CD4-positive, alpha-beta T cell treated with Interleukin-15 for 1 hour (primary cell): ENCODE measurements around the gene RABEPK.

ENCODE experiments used
- DNase-seq: peaks from one replicate; pipeline ENCODE4 v3.0.0-alpha.2; 2020

The RABEPK gene

GRCh38 chr9:125254231-125254630 is 53.9 kb downstream of the RABEPK start:
- no peak for DNase-seq

DNA sequence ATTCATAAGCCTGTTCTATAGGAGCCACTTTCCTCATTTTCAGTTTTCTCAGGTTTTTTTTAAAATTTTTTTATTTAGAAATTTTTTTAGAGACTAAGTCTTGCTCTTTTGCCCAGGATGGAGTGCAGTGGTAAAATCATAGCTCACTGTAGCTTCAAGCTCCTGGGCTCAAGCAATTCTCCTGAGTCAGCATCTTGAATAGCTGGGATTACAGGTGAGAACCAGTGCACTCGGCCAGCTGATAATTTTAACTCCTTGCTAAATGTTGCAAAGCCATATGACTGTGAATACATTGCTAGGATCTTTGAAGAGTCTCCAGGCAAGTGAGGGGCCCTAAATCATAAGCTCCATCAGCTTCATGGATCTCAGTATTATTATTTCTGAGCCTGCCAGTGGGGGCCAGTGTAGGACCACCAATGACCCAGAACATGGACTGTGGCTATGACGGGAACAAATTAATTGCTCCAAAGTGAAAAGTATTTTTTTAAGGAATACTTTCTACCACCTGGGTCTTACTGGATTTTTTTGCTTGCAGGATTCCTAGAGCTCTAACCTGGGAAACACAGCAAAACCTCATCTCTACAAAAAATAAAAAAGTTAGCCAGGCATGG is 55.5 kb downstream of the RABEPK start:
- DNase-seq: no peak

DNA sequence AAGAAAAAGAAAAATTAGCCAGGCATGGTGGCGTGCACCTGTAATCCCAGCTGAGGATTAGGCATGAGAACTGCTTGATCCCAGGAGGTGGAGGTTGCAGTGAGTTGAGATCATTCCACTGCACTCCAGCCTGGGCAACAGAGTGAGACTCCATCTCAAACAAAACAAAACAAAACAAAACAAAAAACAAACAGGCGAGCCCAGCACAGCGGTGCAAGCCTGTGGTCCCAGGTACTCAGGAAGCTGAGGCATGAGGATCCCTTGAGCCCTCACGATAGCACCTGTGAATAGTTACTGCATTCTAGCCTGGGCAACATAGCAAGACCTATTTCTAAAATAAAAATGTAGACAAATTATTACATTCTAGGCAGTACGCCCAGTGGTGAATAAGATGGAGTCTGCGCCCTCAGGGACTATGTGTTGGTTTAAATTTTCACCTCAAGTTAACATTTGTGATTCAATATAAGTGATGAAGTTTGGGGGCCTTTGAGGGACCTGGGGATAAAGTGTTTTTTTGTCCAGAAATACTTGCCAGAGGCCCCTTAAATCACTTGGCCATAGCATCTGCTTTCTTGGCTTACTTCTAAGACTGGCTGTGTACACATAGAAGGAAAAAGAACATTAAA is 57.9 kb downstream of the RABEPK start:
- no peak for DNase-seq

- no peak for DNase-seq
These were observed 58.6 kb downstream of the RABEPK start for GRCh38 chr9:125258832-125259534.

- DNase-seq: no peak
These were observed 60.2 kb downstream of the RABEPK start for GRCh38 chr9:125260561-125260960.

GRCh38 chr9:125261501-125262293 is 61.4 kb downstream of the RABEPK start, which contains the start of gene GAPVD1:
Gene GAPVD1 (plus strand): TSS chr9:125261826. CDS start chr9:125298922, 37,096 bp downstream.
- peak; percentile 93 for DNase-seq

DNA sequence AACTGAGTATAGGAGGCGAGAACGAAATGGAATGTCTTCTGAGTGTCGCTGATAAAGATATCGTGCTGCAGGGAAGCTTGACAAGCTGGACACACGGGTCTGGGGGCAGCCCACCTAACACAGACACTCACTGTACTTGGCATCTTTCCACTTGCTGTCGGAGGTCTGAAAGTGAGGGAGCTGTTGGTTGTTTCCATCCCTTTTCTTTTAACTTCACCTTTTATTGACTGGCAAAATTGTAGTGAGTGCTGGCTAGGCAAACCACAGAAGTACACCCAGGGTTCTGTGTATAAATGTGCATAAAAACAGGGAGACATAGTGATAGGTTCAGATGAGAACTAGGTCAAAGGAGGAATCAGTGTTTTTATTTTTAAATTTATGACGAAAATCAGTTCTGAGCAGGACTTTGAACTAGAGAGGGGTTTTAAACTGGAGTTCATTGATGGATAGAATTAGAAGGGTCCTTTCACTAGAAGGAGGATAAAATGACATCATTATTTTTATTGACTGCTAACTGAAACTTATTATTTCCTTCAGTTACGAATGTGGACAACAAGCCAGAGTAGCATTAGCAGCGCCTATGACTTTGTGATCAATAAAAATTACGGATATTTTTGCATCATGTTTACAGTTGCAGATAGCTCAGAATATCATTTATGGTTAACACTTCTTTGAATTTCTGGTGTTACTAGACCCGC is 62.1 kb downstream of the RABEPK start:
- DNase-seq: peak; percentile 17

DNA sequence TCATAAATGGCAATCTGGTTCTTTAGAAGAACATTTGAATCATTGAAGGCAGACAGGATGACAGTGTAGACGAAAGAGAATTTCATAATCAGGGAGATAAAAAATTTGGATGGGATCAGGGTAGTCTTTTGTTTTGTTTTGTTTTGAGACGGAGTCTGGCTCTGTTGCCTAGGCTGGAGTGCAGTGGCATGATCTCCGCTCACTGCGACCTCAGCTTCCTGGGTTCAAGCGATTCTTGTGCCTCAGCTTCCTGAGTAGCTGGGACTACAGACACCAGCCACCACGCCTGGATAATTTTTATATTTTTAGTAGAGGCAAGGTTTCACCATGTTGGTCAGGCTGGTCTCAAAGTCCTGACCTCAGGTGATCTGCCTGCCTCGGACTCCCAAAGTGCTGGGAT is 63.7 kb downstream of the RABEPK start:
- peak; percentile 40 for DNase-seq

DNA sequence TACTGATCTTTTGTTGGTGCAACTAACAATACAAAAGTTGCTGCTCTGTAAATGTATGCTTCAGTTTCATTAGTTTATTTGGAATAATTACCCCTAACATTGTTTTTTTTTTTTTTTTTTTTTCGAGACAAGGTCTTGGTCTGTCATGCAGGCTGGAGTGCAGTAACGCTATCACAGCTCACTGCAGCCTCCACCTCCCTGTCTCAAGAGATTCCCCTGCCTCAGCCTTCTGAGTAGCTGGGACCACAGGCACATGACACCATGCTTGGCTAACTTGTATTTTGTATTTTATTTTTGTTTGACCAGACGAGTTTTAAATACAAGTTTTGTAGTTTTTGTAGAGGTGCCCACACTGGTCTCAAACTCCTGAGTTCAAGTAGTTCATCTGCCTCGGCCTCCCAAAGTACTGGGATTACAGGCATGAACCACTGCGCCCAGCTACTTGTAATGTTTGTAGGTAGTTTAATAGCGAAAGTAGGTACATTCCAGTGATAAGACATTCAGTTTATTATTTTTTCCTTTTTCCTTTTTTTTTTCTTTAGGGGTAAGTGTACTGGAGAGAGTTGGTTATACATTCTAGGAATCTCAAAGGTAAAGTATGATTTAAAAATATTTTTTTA is 68.2 kb downstream of the RABEPK start:
- DNase-seq: no peak

- no peak for DNase-seq
These were observed 68.7 kb downstream of the RABEPK start for GRCh38 chr9:125269014-125269397.

GRCh38 chr9:125271081-125271480 is 70.7 kb downstream of the RABEPK start:
- DNase-seq: no peak

DNA sequence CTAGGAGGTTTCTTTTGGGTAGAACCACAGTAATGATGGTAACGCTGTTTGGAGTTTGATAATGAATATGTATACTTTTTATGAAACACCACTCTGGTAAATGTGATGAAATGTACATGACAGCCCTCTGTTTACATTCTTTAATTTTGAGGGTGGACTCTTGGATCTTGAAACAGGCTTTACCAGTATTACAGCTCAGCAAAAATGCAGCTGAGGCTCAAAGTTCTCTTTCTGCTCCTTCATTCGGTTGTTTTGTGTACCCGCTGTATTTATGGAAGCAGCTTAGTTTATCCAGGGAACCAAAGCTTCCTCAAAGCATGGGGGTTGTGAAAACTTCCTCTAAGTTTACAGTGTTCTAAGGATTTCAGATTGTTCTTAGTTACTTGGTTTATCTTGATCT is 72.4 kb downstream of the RABEPK start:
- DNase-seq: no peak

- no peak for DNase-seq
These were observed 76.4 kb downstream of the RABEPK start for GRCh38 chr9:125276771-125277170.

GRCh38 chr9:125277411-125277810 is 77.1 kb downstream of the RABEPK start:
- no peak for DNase-seq

DNA sequence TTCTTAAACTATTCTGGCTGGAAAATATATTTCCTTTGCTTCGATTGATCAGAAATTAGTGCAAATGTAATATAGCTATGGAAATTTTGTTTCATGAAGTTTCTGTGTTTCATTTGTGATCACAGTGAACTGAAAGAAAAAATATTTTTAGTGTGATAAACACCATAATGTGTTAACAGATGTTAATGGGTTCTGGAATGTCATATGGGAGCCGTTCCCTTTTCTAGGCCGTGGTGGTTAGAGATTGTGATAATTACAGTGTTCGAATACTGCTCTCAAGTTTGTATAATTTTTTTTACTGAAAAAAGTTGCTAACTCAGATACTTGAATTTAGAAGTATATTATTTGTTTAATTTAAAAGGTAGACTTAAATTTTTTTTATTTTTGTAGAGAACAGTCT is 80.6 kb downstream of the RABEPK start:
- DNase-seq: no peak
